Measurements from ENCODE around the gene BRK1.

DNA sequence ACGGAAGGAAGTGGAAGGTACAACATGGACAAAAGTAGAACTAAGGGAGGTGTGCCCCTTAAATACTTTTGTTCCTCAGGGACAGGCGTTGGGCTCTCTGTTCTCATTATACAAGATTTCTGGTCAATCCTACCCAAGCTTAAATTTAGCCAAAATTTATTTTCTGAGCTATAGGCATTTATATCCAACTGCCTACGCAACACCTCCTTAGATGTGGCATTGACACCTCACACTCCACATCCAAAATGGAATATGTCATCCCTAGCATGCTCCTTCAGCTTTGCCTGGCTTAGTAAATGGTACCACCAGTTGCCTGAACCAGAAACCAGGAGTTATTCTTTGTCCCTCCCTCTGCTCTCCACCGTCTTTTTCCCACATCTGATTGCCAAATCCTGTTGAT, 33.6 kb upstream of the BRK1 start:
- no peak for TF ChIP-seq CTCF (IDR thresholded peaks at IDR 0.05; ENCODE audit: insufficient read depth, low read depth, low read length)
- no peak for TF ChIP-seq EZH2 (IDR thresholded peaks at IDR 0.05; ENCODE audit: insufficient read depth, low read length)
